Measurements from ENCODE around the gene RBBP7.

Gene RBBP7

GRCh38 chrX:16828124-16828908, 41.8 kb downstream of the RBBP7 start:
- Mint-ChIP-seq H3K9me3 (no peaks in the 10 kb centered on the region), H3K4me3 (no peak overlapping the region), H3K27ac (no peak overlapping the region), H3K4me1 (ENCODE audit: low read depth in 2 of 2) (no peaks in the 10 kb centered on the region), H3K27me3 (no peaks in the 10 kb centered on the region), H3K36me3 (ENCODE audit: insufficient read depth) (peaks cover 40% of the 10 kb centered on the region)
- no peak for ATAC-seq (replicated peaks)
- no peak for DNase-seq

DNA sequence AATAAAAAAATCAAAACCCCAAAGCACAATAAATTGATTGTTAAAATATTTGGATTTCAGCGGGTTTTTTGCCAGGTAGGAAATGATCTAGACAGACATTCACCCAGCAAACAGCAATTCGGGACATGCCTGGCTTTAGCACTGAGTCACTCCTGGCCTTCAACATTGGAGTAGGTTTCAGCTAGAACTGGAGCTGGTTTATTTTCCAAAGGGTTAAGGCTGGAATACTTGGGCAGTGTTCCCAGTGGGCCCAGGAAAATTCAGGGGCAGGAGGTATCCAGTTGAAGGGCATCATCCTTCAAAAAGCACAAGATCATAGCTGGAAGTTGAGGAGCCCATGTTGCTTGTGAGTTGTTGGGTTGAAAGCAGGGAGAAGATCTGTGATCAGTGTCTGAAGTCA, 42.9 kb downstream of the RBBP7 start:
- peak overlapping the region in 1 of 2 donors; percentile 22 for H3K4me3 Mint-ChIP-seq
- DNase-seq (no peak), ATAC-seq (replicated peaks) (no peak)
- H3K27me3 Mint-ChIP-seq = no peaks in the 10 kb centered on the region
- no peaks in the 10 kb centered on the region for H3K9me3 Mint-ChIP-seq
- H3K36me3 Mint-ChIP-seq (ENCODE audit: insufficient read depth) = peaks cover 48% of the 10 kb centered on the region
- H3K4me1 Mint-ChIP-seq (ENCODE audit: low read depth in 2 of 2) = peaks cover 0 to 2% of the 10 kb centered on the region in 2 donors
- H3K27ac Mint-ChIP-seq = peak overlapping the region in 1 of 2 donors; percentile 49

GRCh38 chrX:16826207-16826606, 44.0 kb downstream of the RBBP7 start:
- H3K36me3 Mint-ChIP-seq (ENCODE audit: insufficient read depth) = peaks cover 50% of the 10 kb centered on the region
- peak; percentile 37 for ATAC-seq (replicated peaks)
- no peak overlapping the region for H3K4me3 Mint-ChIP-seq
- peaks cover 0 to 3% of the 10 kb centered on the region in 2 donors for H3K4me1 Mint-ChIP-seq (ENCODE audit: low read depth in 2 of 2)
- DNase-seq = no peak
- H3K9me3 Mint-ChIP-seq = no peaks in the 10 kb centered on the region
- no peak overlapping the region for H3K27ac Mint-ChIP-seq
- H3K27me3 Mint-ChIP-seq = no peaks in the 10 kb centered on the region

DNA sequence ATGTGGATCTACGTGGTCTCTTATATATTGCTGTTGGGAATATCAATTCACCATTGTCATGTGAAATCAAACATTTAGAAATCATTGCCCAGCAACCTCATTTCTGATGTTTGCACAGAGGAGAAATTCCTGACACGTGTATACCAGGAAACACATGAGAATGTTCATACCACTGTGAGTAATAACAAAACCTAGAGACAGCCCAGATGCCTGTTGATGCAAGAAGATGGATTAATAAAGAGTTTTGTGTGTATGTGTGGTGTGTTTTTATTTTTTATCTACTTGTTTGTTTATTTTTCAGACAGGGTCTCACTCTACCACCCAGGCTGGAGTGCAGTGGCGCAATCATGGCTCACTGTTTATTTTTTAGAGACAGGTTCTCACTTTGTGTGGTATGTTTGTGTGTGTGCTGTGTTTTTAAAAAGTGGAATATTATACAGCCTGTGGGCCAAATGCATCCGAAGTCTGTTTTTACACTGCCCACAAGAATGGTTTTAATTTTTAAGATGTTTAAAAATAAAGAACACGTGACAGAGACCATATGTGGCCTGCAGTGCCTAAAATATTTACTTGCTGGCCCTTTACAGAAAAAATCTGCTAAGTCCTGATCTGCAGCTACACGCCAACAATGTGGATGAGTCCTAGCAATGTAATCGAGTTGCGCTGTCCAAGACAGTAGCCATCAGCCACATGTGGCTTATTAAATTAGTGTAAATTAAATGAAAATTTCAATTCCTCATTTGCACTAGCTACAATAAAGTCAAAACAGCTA, 44.7 kb downstream of the RBBP7 start:
- peaks cover 54% of the 10 kb centered on the region for H3K36me3 Mint-ChIP-seq (ENCODE audit: insufficient read depth)
- no peaks in the 10 kb centered on the region for H3K27me3 Mint-ChIP-seq
- no peak overlapping the region for H3K27ac Mint-ChIP-seq
- ATAC-seq (replicated peaks) = no peak
- no peak overlapping the region for H3K4me3 Mint-ChIP-seq
- DNase-seq = no peak
- H3K4me1 Mint-ChIP-seq (ENCODE audit: low read depth in 2 of 2) = peaks cover 0 to 3% of the 10 kb centered on the region in 2 donors
- H3K9me3 Mint-ChIP-seq = no peaks in the 10 kb centered on the region

DNA sequence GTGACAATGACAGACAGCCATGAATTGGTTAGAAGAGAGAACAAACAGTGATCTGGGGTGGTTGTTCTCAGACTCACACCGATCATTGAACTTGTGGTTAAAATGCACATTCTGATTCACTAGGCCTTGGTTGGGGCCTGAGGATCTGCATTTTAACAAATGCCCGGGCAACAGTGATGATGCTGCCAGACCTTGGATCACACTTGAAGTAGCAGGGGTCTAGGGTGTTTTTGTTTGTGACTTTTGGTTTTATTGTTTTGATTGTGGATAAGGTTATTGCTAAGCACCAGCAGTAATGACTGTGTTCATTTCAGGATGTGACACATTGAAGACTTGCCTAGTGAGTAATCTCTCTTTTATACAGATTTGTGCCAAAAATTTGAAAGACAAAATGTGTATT, 47.4 kb downstream of the RBBP7 start:
- Mint-ChIP-seq H3K9me3 (no peaks in the 10 kb centered on the region), H3K4me3 (no peak overlapping the region), H3K4me1 (ENCODE audit: low read depth in 2 of 2) (peaks cover 0 to 3% of the 10 kb centered on the region in 2 donors), H3K27ac (peak overlapping the region in 1 of 2 donors; percentile 62), H3K27me3 (no peaks in the 10 kb centered on the region), H3K36me3 (ENCODE audit: insufficient read depth) (peaks cover 75% of the 10 kb centered on the region)
- ATAC-seq (replicated peaks) (no peak), DNase-seq (no peak)

GRCh38 chrX:16819634-16820033, 50.5 kb downstream of the RBBP7 start:
- ATAC-seq (replicated peaks) (no peak), DNase-seq (no peak)
- H3K9me3 Mint-ChIP-seq = no peaks in the 10 kb centered on the region
- H3K27ac Mint-ChIP-seq = no peak overlapping the region
- no peaks in the 10 kb centered on the region for H3K27me3 Mint-ChIP-seq
- peaks cover 76% of the 10 kb centered on the region for H3K36me3 Mint-ChIP-seq (ENCODE audit: insufficient read depth)
- peaks cover 0 to 5% of the 10 kb centered on the region in 2 donors for H3K4me1 Mint-ChIP-seq (ENCODE audit: low read depth in 2 of 2)
- no peak overlapping the region for H3K4me3 Mint-ChIP-seq

GRCh38 chrX:16814597-16814996, 55.6 kb downstream of the RBBP7 start:
- H3K27ac Mint-ChIP-seq = no peak overlapping the region
- H3K27me3 Mint-ChIP-seq = no peaks in the 10 kb centered on the region
- peaks cover 42% of the 10 kb centered on the region for H3K36me3 Mint-ChIP-seq (ENCODE audit: insufficient read depth)
- no peak for DNase-seq
- no peak overlapping the region for H3K4me3 Mint-ChIP-seq
- ATAC-seq (replicated peaks) = no peak
- H3K4me1 Mint-ChIP-seq (ENCODE audit: low read depth in 2 of 2) = peaks cover 0 to 5% of the 10 kb centered on the region in 2 donors
- H3K9me3 Mint-ChIP-seq = no peaks in the 10 kb centered on the region

DNA sequence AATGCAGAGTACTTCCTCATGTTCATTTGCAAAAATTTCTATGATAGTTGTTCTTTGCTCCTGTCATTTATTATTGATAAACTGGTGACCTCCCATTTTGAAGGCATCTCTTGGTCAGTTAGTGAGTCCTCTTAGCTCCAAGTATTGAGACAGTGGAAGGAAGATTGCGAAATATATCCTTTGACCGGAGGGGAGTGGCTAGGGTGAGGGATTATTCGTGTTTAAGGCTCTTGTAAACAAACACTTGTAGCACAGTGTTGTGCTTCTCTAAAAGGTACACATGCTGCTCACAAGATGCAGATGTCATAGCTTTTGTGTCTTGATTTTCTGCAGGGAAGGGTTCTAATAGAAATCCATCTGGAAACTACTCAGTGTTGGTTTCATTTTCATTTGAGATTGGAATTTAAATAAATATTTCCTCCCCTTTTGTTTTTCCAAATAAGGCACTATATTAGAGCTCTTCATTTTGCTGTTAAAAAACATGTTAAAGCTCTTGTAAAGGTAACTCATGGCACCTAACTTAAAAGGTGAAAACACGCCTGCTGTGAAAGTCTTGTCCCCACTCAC, 62.1 kb downstream of the RBBP7 start:
- H3K36me3 Mint-ChIP-seq (ENCODE audit: insufficient read depth) = peaks cover 10% of the 10 kb centered on the region
- ATAC-seq (replicated peaks) (no peak), DNase-seq (no peak)
- H3K27ac Mint-ChIP-seq = peak overlapping the region in 1 of 2 donors; percentile 13
- H3K9me3 Mint-ChIP-seq = no peaks in the 10 kb centered on the region
- H3K4me3 Mint-ChIP-seq = no peak overlapping the region
- no peaks in the 10 kb centered on the region for H3K27me3 Mint-ChIP-seq
- H3K4me1 Mint-ChIP-seq (ENCODE audit: low read depth in 2 of 2) = peaks cover 7 to 8% of the 10 kb centered on the region in 2 donors

GRCh38 chrX:16807548-16807947, 62.6 kb downstream of the RBBP7 start:
- DNase-seq (no peak), ATAC-seq (replicated peaks) (no peak)
- Mint-ChIP-seq H3K27me3 (no peaks in the 10 kb centered on the region), H3K9me3 (no peaks in the 10 kb centered on the region), H3K4me3 (no peak overlapping the region), H3K27ac (peak overlapping the region in 1 of 2 donors; percentile 13), H3K4me1 (ENCODE audit: low read depth in 2 of 2) (peaks cover 7 to 8% of the 10 kb centered on the region in 2 donors), H3K36me3 (ENCODE audit: insufficient read depth) (peaks cover 14% of the 10 kb centered on the region)

- Mint-ChIP-seq H3K36me3 (ENCODE audit: insufficient read depth) (peaks cover 25% of the 10 kb centered on the region), H3K27ac (no peak overlapping the region), H3K27me3 (no peaks in the 10 kb centered on the region), H3K4me3 (no peak overlapping the region), H3K9me3 (no peaks in the 10 kb centered on the region), H3K4me1 (ENCODE audit: low read depth in 2 of 2) (peaks cover 6 to 7% of the 10 kb centered on the region in 2 donors)
- no peak for ATAC-seq (replicated peaks)
- DNase-seq = no peak
Measured at GRCh38 chrX:16804923-16805464, 65.2 kb downstream of the RBBP7 start.

- Mint-ChIP-seq H3K4me3 (no peak overlapping the region), H3K27ac (no peak overlapping the region), H3K9me3 (no peaks in the 10 kb centered on the region), H3K36me3 (ENCODE audit: insufficient read depth) (peaks cover 38% of the 10 kb centered on the region), H3K4me1 (ENCODE audit: low read depth in 2 of 2) (peaks cover 4 to 5% of the 10 kb centered on the region in 2 donors), H3K27me3 (no peaks in the 10 kb centered on the region)
- ATAC-seq (replicated peaks) (no peak), DNase-seq (no peak)
Measured at GRCh38 chrX:16797841-16798240, 72.3 kb downstream of the RBBP7 start.

GRCh38 chrX:16797358-16797757, 72.8 kb downstream of the RBBP7 start:
- no peaks in the 10 kb centered on the region for H3K9me3 Mint-ChIP-seq
- no peak overlapping the region for H3K4me3 Mint-ChIP-seq
- peaks cover 34% of the 10 kb centered on the region for H3K36me3 Mint-ChIP-seq (ENCODE audit: insufficient read depth)
- H3K27ac Mint-ChIP-seq = no peak overlapping the region
- H3K27me3 Mint-ChIP-seq = no peaks in the 10 kb centered on the region
- ATAC-seq (replicated peaks) = no peak
- no peak for DNase-seq
- peaks cover 4 to 5% of the 10 kb centered on the region in 2 donors for H3K4me1 Mint-ChIP-seq (ENCODE audit: low read depth in 2 of 2)

DNA sequence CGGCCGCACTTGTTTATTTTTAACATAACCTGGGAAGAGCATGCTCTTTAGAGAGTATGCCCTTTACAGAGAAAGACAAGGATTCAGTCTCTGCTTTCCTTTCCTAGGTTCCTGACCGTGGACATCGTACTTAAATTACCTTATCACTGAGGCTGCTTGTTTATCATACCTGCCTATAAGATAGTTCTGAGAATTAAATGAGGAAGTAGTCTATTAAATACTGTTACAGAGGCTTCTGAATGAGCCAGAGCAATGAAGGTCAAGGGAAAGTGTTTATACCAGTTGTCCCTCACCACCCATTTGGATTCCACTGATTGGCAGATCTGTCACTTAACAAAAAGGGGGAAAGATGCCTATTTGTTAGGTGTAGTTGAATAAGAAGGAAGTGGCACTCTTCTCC, 73.9 kb downstream of the RBBP7 start:
- no peak for DNase-seq
- H3K27ac Mint-ChIP-seq = no peak overlapping the region
- ATAC-seq (replicated peaks) = no peak
- peaks cover 4 to 5% of the 10 kb centered on the region in 2 donors for H3K4me1 Mint-ChIP-seq (ENCODE audit: low read depth in 2 of 2)
- H3K4me3 Mint-ChIP-seq = no peak overlapping the region
- H3K27me3 Mint-ChIP-seq = no peaks in the 10 kb centered on the region
- H3K36me3 Mint-ChIP-seq (ENCODE audit: insufficient read depth) = peaks cover 30% of the 10 kb centered on the region
- H3K9me3 Mint-ChIP-seq = no peaks in the 10 kb centered on the region

Measured in effector memory CD8-positive, alpha-beta T cell (primary cell).